H1 (cell line): ENCODE data around the gene TMEM147. TPM values are rescaled to one million over a fixed set of nuclear protein-coding genes. Genes with fewer than 3 reads are reported as not detected.

Source experiments
- GTF2F1 ChIP-seq: IDR thresholded peaks from 2 replicates; pipeline ENCODE4 v1.6.1; 2012; ENCODE audit warnings: low read depth, low read length, improper control_type of control experiment, borderline replicate concordance
- JUND ChIP-seq: IDR thresholded peaks from 2 replicates; pipeline ENCODE4 v1.6.1; 2011; ENCODE audit warnings: mild to moderate bottlenecking, improper control_type of control experiment, low read length
- KDM1A ChIP-seq: fragments of 200-600, 300-600 bp; sonication (generic); IDR thresholded peaks from 2 replicates; pipeline ENCODE4 v1.7.1; 2016; ENCODE audit warnings: mild to moderate bottlenecking, low read length, borderline replicate concordance
- polyA plus RNA-seq, 7 experiments: library from polyadenylated mRNA; depleted of rRNA in 3 of 7; stranded (reverse) in 5 of 7; unstranded in 2 of 7; fragments of >200 nt in 5 of 7; fragments of 200-250 nt in 2 of 7; gene quantifications; 1 replicate in 5 of 7; 2 replicates in 1 of 7; 4 replicates in 1 of 7; pipeline versions ENCODE4 v1.2.1 to v1.2.3, GENCODE V29; 2011 to 2013; ENCODE audit warnings: missing spikeins in 2 of 7, mixed read lengths in 2 of 7
- total RNA-seq: library from RNA; stranded (reverse); fragmentation: NEBNext Ultra II Directional; extraction: Animal tissue kit (Norgen Biotek cat#: 25700); gene quantifications from 2 replicates; pipeline ENCODE4 v1.2.1, GENCODE V29; 2021
- TF ChIP-seq, protein P1 (sequence below): IDR thresholded peaks from 2 replicates; pipeline ENCODE4 v1.6.1; 2012; ENCODE audit warnings: low read length, inconsistent platforms

TMEM147 gene
- total and polyA plus RNA-seq, 2 of the 8 experiments (the other 6 are each of a cell fraction or from before 2014, with no cell fraction given): 159 to 418 TPM

DNA sequence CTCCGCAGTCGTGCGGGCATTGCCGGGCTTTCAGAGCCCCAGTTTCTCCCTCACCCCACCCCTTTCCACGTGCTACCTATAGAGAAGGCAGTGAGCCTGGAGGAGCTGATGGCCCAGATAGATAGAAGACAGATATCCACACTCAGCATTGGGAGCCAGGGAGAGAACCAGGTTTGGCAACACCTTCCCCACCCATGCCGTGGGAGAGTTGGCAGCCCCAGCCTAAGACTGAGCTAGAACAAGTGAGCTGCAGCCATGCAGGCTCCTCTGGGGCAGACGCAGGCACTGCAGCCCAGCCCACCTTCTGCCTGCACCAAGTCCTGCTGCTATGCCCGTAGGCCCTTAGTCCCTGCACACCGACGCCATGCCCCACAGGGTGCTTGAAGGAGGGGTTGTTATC lies 44.8 kb upstream of the TMEM147 start (continued):
- TF ChIP-seq, protein P1, sequence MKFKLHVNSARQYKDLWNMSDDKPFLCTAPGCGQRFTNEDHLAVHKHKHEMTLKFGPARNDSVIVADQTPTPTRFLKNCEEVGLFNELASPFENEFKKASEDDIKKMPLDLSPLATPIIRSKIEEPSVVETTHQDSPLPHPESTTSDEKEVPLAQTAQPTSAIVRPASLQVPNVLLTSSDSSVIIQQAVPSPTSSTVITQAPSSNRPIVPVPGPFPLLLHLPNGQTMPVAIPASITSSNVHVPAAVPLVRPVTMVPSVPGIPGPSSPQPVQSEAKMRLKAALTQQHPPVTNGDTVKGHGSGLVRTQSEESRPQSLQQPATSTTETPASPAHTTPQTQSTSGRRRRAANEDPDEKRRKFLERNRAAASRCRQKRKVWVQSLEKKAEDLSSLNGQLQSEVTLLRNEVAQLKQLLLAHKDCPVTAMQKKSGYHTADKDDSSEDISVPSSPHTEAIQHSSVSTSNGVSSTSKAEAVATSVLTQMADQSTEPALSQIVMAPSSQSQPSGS: no peak
- TF ChIP-seq JUND (no peak), KDM1A (no peak), GTF2F1 (no peak)
